GM12873 (cell line): ENCODE data around the gene COL5A3.

Experiments used
- CTCF ChIP-seq: IDR thresholded peaks from 2 replicates; pipeline ENCODE4 v1.5.1; 2012; ENCODE audit warnings: low read depth, mild to moderate bottlenecking, moderate library complexity, low read length, control low read depth; ENCODE audit not compliant: insufficient read depth; ENCODE audit errors: missing control alignments

Gene COL5A3

GRCh38 chr19:9914315-9915207, 95.7 kb downstream of the COL5A3 start:
- TF ChIP-seq CTCF, result peak; percentile 58

DNA sequence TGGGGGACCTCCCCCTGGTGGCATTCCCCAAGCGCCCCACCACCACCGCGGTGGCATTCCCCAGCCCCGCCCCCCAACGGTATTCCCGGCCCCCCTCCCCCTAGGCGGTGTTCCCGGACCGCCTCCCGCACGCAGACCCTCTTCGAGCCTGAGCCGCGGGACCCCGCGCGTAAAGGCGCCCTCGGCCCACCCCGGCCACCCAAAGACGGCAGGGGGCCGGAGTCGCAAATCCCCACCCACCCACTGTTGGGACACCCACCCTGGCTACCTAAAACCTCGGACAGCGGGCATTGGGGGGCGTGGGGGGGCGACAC, 96.3 kb downstream of the COL5A3 start:
- no peak for TF ChIP-seq CTCF

DNA sequence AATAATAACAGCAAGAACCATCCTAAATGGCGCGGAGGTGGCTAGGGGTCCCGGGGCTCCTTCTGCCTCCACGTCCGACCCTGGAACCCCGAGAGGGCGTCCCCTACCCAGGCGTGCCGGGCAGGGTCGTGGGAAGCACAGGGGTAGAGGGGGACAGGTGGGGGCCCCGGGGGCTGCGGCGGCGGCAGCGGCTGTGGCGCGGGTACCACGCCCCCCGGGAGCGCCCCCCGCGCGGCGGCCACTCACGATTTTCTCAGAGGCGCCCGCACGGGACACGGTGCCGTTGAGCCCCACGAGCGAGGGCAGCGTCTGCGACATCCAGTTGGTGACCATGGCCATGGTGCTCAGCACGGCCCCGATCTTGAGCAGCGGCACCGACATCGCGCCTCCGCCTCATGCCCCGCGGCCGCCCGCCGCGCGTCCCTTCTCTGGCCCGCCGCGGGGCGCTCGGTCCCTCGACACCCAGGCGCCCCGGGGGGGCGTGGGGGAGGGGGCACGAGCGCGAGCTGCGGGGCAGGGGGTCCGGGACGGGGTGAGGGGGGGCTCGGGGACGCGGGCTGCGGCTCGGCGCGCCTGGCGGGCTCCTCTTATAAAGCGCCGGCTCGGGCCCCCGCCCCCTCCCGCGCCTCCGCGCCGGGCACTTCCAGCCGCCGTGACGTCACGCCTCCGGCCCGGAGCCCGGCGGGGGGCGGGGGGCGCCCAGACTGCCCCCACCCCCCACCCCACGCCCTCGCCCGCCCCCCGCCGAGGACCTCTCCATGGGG, 96.9 kb downstream of the COL5A3 start:
- TF ChIP-seq CTCF, result no peak

DNA sequence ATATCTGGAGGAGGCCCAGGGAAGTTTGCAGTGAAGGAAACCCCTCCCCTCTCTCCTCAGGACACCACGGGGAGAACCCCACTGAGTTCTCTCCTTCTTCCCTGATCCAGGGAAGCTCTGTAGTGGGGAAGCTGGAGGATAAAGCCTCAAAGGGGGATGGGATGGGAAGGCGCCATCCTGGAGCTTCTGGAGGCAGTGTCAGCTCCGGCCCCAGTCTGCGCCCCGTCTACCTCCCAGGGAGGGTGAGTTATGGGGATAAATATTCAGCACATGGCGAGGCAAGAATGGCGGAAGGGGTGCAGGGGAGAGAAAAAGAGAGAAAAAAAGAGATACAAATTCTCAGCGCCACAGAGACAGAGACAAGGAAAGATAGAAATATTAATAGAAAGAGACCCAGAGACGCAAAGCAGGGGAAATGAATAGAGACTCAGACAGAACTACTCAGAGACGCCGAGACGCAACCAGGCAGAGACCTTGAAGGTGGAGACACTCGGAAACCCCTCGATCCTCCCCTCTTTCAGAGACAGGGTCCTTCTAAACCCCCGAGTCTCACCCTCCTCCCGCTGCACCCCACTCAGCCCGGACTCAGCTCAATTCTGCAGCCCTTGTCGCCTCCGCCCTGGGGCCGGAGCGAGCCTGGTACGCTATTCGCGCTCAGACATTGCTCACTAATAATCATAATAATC, 97.6 kb downstream of the COL5A3 start:
- TF ChIP-seq CTCF, result no peak

- no peak for TF ChIP-seq CTCF
These were observed 98.6 kb downstream of the COL5A3 start for GRCh38 chr19:9911524-9912185.

DNA sequence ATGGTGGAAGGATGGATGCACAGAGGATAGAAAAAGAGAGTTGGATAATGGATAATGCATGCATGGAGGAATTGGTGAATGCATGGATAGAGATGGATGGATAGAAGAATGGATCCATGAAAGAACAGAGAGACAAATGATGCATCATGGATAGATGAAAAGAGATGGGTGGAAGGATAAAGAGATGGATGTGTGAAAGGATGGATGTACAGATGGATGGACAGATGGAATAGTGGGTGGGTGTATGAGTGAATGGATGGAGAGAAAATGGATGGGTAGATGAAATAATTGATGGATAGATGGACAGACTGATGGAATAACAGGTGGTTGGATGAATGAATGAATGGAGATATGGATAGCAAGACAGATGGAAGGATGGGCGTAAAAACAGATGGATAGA, 99.7 kb downstream of the COL5A3 start:
- no peak for TF ChIP-seq CTCF
